HG03135 (cell line): ENCODE data around the gene PLEKHG5.

ENCODE experiments used
- ATAC-seq: cut with Tn5 transposase; IDR thresholded peaks from one replicate; pipeline ENCODE4 v1.9.1; 2021; ENCODE audit warnings: mild to moderate bottlenecking, moderate library complexity; ENCODE audit not compliant: unreplicated experiment

The PLEKHG5 gene

DNA sequence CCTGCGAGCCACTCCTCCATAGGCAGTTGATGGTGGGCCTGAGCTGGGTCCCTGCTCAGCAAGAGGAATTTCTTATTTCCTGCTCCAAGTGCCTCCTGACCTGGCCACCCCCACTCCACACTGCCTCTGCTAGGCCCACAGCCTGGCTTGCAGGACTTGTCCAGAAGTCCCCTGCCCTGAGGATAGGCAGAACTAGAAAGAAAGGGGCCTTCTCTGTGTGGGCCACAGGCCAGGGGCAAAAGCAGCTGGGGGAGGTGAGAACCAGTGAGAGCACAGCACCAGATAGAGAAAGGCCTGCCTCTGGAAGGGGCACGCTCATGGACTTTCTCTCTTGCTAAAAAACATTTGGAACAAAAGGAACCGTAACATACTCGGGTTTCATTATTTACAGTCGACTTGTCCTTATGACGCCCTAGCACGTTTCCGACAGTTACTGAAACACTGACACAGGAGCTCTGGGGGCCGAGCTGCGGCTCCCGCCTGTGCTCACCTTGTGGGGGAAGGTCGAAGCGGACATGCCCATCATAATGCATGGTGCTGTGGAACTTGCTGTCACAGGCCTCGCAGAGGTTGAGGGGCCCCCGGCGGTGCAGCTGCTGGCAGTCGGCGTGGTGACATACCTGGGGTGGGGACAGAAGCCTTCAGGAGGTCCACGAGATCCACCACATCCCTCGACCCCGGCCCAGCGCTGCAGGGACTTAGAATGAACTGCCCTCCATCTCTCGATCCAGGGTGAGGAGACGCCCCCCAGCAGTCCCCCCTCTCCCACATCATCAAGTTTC lies 14.2 kb downstream of the PLEKHG5 start:
- no peak for ATAC-seq

DNA sequence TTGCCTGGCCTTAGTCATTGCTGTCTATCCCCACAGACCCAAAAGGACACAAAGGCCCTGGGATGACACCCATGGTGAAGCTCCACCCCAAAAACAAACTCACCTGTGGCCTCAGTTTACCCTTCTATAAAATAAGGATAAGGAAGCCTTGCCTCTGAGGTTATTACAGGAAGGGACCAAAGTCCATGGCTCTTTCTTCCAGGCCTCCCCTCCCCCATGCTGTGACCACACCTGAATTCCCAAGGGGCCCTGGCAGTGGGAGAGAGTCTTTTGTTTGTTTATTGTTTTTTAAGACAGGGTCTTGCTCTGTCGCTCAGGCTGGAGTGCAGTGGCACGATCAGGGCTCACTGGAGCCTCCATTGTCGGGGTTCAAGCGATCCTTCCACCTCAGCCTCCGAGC lies 15.0 kb downstream of the PLEKHG5 start:
- no peak for ATAC-seq

DNA sequence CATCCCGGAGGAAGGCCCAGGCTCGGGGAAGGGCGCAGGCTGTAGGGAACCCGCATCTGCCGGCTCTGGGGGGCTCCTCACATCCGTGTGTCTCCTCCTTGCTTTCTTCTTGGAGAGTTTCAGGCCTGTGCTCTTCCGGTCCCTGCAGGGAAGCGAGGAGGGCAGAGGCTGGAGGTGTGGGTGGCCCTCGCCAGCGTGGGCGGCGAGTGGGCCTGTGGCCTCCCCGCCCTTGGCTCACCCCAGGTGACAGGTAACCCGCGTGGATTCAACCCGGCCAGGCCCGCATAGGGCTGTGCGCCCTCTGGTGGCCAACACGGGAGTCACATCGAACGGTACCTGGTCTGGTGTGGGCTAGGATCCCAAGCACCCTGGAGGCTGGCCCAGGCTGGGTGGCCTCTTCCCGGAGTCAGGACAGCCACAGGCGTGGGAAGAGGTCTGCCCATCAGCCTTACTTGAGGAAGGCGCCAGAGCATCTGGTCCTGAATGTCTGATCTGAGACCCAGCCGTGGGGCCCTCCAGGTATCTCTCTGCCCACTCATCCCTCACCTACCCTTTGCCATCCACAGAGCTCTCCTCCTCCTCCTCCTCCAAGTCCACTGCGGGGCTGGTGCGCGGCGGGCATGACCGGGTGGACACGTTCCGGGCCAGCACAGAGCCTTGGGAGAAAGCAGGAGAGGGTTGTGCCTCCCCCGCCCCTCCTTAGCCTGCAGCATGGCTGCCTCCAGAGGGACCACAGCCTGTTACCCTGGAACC lies 15.9 kb downstream of the PLEKHG5 start:
- ATAC-seq: peak; percentile 63

DNA sequence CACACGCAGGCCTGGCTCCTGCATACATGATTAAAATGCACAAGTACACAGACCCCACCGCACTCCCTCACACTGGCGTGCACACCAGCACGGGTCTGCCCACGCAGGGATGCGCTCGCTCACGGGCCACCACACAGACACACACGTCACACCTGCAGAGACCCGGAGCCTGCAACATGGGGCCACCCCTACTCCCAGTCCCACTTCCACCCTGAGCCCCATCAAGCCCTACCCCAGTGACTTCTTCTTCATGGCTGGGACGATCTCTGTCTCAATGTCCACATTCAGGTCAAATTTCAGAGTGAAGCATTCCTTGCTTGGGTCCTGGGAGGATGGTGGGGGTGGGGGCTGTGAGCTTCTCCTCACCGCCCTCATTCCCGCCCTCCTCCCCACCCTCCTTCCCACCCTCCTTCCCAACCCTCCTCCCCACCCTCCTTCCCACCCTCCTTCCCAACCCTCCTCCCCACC lies 16.6 kb downstream of the PLEKHG5 start:
- no peak for ATAC-seq

DNA sequence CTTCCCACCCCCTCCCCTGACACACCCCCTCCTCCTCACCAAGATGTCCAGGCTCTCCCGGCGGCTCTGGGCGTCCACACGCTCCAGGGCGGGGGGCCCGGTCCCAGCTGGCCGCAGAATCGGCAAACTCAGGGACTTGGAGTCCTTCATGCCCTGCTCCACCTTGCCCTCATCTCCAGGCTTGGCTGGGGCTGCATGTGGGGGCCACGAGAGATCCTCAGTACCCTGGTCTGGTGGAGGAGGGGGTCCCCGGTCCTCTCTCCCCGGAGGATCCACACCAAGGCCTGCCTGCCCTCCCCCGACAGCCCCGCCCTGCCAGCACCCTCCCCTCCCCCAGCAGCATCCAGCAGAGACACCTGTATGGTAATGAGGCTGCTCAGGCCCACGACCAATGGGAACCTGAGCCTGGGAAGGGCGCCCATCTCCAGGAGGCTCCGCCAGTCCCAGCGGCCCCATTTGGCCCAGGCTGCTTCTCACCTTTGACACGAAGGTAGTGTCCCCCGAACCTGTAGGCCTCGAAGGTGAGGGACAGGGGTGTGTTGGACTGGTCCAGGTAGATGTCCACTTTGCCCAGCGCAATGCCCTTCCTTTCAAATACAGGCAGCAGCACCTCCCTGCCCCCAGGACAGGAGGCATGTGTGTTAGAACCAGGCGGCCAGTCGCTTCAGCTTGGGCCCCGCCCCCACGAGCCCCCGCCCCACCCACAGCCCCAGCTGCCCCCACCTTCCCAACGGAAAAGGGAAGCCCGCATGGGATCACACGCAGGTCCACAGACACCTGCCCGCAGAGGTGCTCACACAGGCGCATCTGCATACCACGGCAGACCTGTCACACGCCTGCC lies 17.3 kb downstream of the PLEKHG5 start:
- no peak for ATAC-seq

DNA sequence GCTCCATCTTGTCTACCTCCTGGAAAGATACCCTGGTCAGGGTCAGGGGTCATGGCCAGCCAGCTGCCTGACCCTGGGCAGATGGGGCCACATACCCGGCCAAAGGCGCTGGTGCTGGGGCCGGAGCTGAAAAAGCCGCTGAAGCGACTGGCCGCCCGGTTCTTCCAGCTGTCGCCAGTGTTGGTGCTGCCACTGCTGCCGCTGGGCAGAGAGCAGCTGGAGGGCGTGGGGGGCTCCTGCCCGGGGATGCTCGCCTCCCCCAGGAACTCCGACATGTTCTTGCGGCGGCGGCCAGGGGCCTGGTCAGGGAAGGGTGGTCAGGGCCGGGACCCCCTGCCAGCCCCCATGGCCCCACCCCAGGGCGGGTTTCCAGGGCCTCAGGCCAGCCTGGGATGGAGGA lies 18.3 kb downstream of the PLEKHG5 start:
- no peak for ATAC-seq

DNA sequence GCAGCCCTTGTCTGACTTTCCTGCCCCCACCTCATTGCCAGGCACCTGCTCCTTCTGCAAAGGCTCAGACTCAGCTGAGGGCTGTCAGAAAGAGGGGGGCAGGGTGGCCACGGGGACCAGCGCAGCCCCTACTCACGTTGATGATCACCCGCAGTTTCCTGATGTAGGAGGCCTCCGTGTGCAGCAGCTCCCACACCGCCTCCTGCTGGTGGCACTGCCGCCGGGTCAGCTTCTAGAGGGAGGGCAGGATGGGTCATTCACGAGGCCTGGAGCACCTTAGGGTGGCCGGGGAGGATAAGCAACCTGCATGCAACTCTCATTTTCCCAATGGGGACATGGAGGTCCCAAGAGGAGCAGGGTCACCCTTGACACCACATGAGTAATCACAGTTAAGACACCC lies 19.1 kb downstream of the PLEKHG5 start:
- no peak for ATAC-seq

DNA sequence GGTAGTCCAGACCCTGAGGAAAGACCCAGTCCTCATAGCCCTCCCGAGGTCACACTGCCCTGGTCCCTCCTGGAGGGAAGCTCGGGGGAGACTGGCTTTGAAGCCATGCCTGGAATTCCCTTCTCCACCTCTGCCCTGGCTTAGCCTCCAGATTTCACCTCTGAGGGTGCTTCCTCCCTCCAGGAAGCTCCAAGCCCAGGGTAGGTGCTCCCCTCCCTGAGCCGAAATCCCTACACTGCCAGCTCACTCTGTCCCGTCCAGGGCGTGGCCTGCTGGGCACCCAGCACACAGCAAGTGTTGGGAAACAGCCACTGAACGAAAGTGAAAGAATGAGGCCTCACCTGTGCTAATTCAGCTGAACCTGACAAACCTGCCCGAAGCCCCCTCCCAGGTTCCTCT lies 19.5 kb downstream of the PLEKHG5 start:
- no peak for ATAC-seq

DNA sequence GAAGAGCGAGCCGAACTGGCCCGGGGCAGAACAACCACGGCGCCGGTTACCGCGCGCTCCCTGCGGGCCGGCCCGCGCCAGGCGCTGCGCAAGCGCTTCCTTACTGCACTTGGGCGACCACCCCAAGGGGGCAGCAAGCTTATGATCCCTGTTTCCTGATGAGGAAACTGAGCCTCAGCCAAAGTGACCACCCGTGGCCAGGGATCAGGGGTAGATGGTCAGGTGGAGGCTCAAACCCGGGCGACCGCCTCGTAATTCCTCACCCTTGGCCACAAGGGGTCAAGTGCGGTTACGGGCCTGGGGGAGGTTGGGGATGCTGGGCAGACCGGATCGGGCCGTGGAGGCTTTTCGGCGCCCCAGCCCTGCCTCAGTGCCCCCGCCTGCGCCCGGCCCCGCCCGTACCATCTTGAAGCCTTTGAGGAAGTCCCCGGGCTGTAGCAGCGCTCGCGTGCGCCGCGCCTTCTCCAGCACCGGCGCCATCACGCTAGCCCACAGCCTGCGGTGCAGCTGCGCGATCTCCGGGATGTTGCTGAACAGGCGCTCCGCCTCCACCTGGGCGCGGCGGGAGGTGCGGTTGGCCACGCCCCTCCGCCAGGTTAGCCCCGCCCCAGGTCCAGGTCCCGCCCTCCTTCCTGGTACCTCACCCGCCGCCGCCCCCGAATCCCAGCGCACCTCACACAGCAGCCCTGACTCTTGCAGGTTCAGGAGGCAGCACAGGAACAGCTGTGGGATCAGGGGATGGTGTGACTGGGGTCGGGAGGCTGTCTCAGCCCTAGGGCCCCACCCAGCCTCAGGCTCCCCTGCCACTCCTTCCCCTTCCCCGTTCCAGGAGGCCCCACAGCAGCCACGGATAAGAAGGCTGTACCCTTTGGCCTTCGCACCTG lies 20.1 kb downstream of the PLEKHG5 start:
- ATAC-seq: no peak

DNA sequence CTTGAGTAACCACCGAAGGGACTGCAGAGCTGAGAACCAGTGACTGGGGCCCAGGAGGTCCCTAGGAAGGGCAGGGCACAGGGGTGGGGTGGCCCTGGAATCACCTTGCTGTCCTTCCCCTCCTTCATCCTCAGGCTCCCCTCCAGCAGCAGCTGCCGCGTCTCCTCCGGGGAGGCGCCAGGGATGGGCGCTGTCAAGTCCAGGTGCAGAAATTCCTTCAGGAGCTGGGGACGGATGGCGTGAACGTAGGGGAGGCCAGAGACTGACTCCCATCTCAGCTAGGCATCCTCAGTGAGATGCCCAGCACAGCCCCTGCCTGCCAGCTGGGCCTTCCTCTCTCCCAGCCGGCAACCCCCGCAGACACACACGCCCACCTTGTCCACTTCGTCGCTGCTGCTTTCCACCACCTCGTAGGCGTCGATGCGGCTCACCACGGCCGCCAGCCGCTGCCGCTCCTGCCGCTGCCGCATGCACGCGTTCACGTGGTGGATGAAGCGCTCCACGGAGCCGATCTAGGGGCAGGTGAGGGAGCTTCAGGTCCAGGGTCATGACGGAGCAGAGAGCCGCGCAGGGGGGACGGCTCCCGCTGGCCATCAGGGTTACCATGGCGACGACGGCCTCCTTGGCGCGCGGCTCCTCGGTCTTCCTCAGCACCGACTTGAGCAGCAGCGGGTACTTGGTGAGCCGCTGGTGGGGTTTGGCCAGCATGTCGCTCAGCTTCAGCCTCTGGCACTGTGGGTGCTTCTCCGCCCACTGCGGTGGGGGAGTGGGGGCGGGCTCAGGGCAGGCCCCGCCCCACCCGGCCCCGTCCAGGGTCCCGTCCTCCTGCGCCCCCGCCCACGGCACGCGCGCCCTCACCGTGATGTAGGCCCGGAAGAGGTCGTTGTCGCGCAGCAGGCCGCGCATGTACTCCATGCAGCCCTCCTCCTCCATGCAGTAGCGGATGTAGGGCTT lies 21.1 kb downstream of the PLEKHG5 start:
- no peak for ATAC-seq

DNA sequence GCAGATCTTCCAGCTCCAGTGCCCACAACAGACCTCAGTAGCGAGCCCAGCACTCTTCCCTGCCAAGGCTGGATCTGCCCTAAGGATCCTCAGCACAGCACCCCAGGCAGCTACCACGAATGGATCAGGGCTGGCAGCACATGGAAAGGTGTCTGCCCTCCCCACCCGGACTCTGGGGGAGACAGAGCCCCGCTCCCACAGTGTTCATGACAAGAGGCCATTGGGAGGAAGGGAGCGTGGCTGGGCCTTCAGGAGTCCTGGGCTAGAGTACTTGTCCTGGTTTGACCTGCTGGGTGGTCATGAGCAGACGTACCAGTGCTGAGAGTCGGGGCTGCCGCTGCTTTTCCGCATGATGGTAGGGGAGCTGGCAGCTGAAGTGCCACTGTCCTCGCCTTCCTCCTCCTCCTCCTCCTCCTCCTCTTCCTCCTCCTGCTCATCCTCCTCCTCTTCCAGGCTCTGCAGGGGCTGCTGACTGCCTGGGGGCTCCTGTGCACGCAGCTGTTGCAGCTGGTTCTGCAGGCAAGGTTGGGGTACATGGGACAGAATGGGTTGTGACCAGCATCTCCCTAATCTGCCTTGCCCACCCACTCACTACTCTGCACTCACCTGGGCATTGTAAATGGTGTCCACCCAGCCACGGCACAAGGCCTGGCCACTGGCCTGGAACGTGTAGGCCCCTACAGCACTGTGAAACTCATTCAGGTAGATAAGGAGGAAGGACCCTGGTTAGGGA lies 22.6 kb downstream of the PLEKHG5 start:
- ATAC-seq: no peak

DNA sequence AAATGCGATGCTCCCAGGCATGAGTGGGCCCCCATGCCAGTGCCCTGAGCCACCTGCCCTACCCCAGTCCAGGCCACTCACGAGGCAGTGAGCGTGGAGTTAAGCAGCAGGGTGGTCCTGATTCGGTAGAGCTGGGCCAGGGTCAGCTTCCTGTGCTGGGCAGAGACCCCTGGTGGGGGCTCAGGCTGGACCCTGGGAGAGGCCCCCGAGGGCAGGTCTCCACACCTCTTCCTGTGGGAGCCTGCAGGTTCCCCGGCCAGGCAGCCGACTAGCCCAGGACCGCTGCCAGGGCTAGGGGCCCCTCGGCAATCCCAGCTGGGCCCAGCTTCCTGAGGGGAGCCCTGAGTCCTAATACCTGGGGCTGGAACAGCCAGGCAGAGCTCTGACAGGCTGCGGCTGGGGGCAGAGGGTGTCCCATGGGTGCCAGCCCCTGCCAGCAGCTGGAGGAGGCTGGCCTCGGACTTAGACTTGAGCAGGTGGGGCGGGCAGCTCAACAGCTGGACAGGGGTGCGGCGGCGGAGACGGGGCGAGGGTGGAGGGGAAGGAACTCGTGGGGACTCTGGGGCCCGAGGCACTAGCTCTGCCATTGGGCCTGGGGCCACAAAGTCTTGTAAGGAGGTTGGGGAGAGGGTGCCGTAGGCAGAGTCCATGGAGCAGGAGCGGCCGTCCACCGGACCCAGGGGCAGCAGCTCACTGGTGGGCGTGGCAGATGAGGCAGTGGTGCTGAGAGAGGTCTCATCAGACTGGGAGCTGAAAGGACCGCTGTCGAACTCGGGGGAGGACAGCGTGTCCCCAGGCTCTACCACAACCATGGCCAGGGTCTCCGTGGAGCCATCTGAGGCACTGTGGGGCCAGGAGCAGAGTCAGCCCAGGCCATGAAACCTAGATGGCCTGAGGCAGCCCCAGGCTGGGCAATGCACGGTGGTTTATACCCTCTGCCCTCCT lies 23.5 kb downstream of the PLEKHG5 start:
- ATAC-seq: no peak

DNA sequence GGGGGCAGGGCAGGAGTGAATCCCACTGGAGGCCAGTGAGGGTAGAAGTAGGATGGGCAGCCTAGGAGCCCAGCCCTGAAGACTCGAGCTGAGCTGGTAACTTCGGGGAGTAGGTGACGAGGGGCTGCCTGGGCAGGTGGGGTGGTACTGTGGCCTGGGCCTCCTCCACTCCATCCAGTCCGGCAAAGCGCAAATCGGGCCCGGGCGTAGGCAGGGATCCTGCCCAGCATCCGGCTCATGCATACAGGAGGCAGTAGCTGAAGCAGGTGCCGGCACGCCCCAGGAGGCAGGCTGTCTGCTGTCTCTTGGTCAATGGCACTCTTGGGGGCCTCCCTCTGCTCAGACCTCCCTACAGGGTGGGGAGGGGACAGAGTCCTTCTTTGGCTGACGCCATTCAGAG lies 24.2 kb downstream of the PLEKHG5 start:
- no peak for ATAC-seq

DNA sequence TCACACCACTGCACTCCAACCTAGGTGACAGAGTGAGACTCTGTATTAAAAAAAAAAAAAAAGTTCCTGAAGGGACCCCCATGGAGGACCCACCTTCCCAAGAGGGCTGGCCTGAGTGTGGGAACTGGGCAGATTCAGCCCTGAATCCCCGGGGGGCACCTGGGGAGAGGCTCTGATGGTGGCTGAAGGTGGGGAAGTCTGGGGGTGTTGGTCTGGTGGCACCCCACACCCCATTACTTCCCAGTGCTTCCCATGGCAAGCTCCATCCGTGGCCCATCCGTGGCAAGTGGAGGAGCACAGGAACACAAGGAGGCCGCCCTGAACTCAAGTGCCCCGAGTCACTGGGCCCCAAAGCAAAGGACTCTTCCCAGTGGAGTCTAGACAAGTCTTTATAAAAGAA lies 24.7 kb downstream of the PLEKHG5 start:
- ATAC-seq: no peak

DNA sequence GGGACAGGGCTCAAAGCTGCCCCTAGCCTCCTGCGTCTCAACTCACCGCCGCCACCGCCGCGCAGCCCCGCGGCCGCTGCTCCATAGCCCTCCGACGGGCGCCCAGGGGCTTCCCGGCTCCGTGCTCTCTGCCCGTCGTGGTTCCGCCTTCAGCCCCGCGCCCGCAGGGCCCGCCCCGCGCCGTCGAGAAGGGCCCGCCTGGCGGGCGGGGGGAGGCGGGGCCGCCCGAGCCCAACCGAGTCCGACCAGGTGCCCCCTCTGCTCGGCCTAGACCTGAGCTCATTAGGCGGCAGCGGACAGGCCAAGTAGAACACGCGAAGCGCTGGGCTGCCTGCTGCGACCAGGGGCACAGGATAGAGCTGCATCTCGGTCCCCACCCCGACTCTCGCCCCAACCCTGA lies 25.4 kb downstream of the PLEKHG5 start, which contains the start of gene TNFRSF25:
Gene TNFRSF25 (minus strand): TSS at position 151 of the 400 bp plus-strand sequence. CDS start 66 bp downstream, at position 85.
- ATAC-seq: no peak

DNA sequence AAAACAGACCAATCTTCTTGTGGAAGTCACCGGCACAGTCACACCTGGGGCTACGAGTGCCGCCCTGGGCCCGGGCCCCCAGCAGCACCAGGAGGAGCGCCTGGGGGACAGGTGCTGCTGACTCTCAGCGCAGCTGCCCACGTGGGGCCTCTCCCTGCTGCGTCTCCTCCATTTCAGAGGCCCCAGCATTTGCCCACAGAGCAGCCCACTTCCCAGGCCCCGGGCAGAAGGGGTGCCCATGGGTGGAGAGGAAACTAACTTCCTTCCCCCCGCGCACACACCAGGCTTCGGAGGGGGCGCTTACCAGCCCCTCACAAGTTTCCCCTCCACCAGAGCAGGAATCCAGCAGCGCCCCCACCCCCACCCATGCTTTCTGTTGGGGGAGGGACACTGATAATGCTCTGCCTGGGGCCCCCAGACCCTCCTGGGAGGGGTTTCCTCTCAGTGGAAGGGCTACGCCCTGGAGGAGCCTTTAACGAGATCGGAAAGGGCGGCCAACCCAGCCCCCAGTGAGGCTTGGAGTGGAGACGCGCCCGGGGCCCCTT lies 25.9 kb downstream of the PLEKHG5 start:
- no peak for ATAC-seq

DNA sequence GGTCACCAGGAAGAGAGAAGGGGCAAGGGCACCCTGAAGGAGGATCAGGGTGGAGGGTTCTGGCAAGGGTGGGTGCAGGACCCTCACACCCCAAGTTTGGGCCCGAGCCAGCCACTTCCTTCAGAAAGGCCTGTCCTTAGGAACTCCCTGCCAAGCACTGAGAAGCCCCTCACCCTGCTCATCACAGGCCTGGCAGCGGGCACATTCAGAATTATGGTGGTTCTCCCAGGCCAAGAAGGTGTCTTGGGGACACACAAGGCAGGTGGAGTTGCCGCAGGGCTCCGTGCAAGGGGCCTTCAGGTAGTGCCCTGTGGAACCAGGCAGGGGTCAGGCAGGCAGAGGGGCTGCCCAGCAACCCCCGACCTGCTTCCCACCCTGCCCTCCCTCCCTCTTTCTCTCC lies 26.6 kb downstream of the PLEKHG5 start:
- ATAC-seq: no peak
